Breast epithelium (tissue), 4 donors: Measurements from ENCODE around the gene PADI1. TPM values are rescaled to one million over a fixed set of nuclear protein-coding genes. Genes with fewer than 3 reads are reported as not detected.

Experiments
- DNase-seq, 2 donors: peaks; one replicate each; pipeline ENCODE4 v3.0.0-alpha.2; 2019; ENCODE audit warnings: low spot score in 2 of 2
- H3K27ac ChIP-seq, 2 donors: fragments of 200-600 bp; sonication (generic) in 1 of 2; one replicate each; pipeline ENCODE4 v1.5.1; 2016 to 2019; ENCODE audit warnings: mild to moderate bottlenecking in 1 of 2
- H3K27me3 ChIP-seq, 2 donors: fragments of 200-600 bp; sonication (generic) in 1 of 2; one replicate each; pipeline versions ENCODE4 v1.5.1 to v1.6.0; 2017 to 2019; ENCODE audit warnings: control low read depth in 1 of 2, mild to moderate bottlenecking in 1 of 2
- H3K36me3 ChIP-seq: fragments of 200-600 bp; one replicate; pipeline ENCODE4 v1.5.1; 2019
- H3K4me1 ChIP-seq, 2 donors: fragments of 200-600 bp; sonication (generic); one replicate each; pipeline ENCODE4 v1.5.1; 2016 to 2019; ENCODE audit warnings: control low read depth in 1 of 2
- H3K4me3 ChIP-seq, 3 donors: fragments of 200-600 bp; sonication (generic); 1 replicate in 2 of 3; 2 replicates in 1 of 3; pipeline ENCODE4 v1.5.1; 2016 to 2019; ENCODE audit warnings: mild to moderate bottlenecking in 3 of 3, moderate library complexity in 2 of 3
- H3K9me3 ChIP-seq, 2 donors: fragments of 200-600 bp; sonication (generic) in 1 of 2; one replicate each; pipeline ENCODE4 v1.5.1; 2016 to 2019; ENCODE audit warnings: control low read depth in 1 of 2
- CTCF ChIP-seq, 3 donors: fragments of 450-650 bp; IDR thresholded peaks; one replicate each; pipeline ENCODE4 v1.5.1; 2016 to 2017; ENCODE audit warnings: antibody characterized with exemption in 3 of 3, mild to moderate bottlenecking in 3 of 3, moderate library complexity in 3 of 3
- POLR2A ChIP-seq: fragments of 450-650 bp; IDR thresholded peaks from one replicate; pipeline ENCODE4 v1.6.1; 2016; ENCODE audit warnings: antibody characterized with exemption, mild to moderate bottlenecking, moderate library complexity
- POLR2AphosphoS5 ChIP-seq, 3 donors: sonication (generic); formaldehyde crosslinking; IDR thresholded peaks; one replicate each; pipeline ENCODE4 v1.6.1; 2017; ENCODE audit warnings: antibody characterized with exemption in 3 of 3
- intact Hi-C: fragments of 100-400 bp; cut with DNase I; formaldehyde crosslinking; loops from one replicate; pipeline ENCODE4 v1.15.1; 2023; ENCODE audit warnings: low total_unique reads
- total RNA-seq, 3 donors: library from RNA; depleted of rRNA; stranded (reverse); fragments of >200 nt; gene quantifications; one replicate each; pipeline ENCODE4 v1.1.0, GENCODE V29; 2016

The PADI1 gene
- total RNA-seq, 3 donors from 2014 or later = 0.33 TPM; not detected in 2

GRCh38 chr1:17224434-17224833 lies 19.5 kb downstream of the PADI1 start:
- Histone ChIP-seq H3K27me3 (peaks cover 0 to 15% of the 10 kb centered on the region in 2 donors), H3K4me1 (no peaks in the 10 kb centered on the region), H3K4me3 (no peak overlapping the region), H3K9me3 (no peaks in the 10 kb centered on the region), H3K36me3 (no peaks in the 10 kb centered on the region), H3K27ac (no peak overlapping the region)
- TF ChIP-seq POLR2A (no peak), CTCF (IDR thresholded peaks at IDR 0.05) (no peak), POLR2AphosphoS5 (IDR thresholded peaks at IDR 0.05) (no peak)
- intact Hi-C loops = no loop called here
- no peak for DNase-seq

GRCh38 chr1:17225140-17225539 lies 20.2 kb downstream of the PADI1 start:
- H3K4me1 ChIP-seq = no peaks in the 10 kb centered on the region
- no peak overlapping the region for H3K4me3 ChIP-seq
- no peak overlapping the region for H3K27ac ChIP-seq
- TF ChIP-seq CTCF (IDR thresholded peaks at IDR 0.05) (no peak), POLR2A (no peak), POLR2AphosphoS5 (IDR thresholded peaks at IDR 0.05) (no peak)
- no peaks in the 10 kb centered on the region for H3K36me3 ChIP-seq
- DNase-seq = no peak
- intact Hi-C loops = no loop called here
- no peaks in the 10 kb centered on the region for H3K9me3 ChIP-seq
- peaks cover 0 to 10% of the 10 kb centered on the region in 2 donors for H3K27me3 ChIP-seq

GRCh38 chr1:17227358-17227915 lies 22.5 kb downstream of the PADI1 start:
- intact Hi-C loops = no loop called here
- Histone ChIP-seq H3K27ac (no peak overlapping the region), H3K4me1 (no peaks in the 10 kb centered on the region), H3K4me3 (no peak overlapping the region), H3K9me3 (no peaks in the 10 kb centered on the region), H3K36me3 (no peaks in the 10 kb centered on the region), H3K27me3 (no peaks in the 10 kb centered on the region)
- DNase-seq = no peak
- TF ChIP-seq CTCF (IDR thresholded peaks at IDR 0.05) (no peak), POLR2AphosphoS5 (IDR thresholded peaks at IDR 0.05) (no peak)

GRCh38 chr1:17228619-17229018 lies 23.7 kb downstream of the PADI1 start:
- H3K27me3 ChIP-seq = no peaks in the 10 kb centered on the region
- no peaks in the 10 kb centered on the region for H3K9me3 ChIP-seq
- no peaks in the 10 kb centered on the region for H3K36me3 ChIP-seq
- H3K4me3 ChIP-seq = no peak overlapping the region
- no peak overlapping the region for H3K27ac ChIP-seq
- TF ChIP-seq POLR2AphosphoS5 (IDR thresholded peaks at IDR 0.05) (no peak), POLR2A (no peak), CTCF (IDR thresholded peaks at IDR 0.05) (no peak)
- intact Hi-C loops = no loop called here
- DNase-seq = no peak
- no peaks in the 10 kb centered on the region for H3K4me1 ChIP-seq

GRCh38 chr1:17229379-17229778 lies 24.5 kb downstream of the PADI1 start:
- no peak overlapping the region for H3K27ac ChIP-seq
- no peak overlapping the region for H3K4me3 ChIP-seq
- TF ChIP-seq POLR2AphosphoS5 (IDR thresholded peaks at IDR 0.05) (no peak), CTCF (IDR thresholded peaks at IDR 0.05) (no peak), POLR2A (no peak)
- no peaks in the 10 kb centered on the region for H3K9me3 ChIP-seq
- H3K36me3 ChIP-seq = no peaks in the 10 kb centered on the region
- no peaks in the 10 kb centered on the region for H3K27me3 ChIP-seq
- no peak for DNase-seq
- intact Hi-C loops = no loop called here
- H3K4me1 ChIP-seq = no peaks in the 10 kb centered on the region
